Gastroesophageal sphincter (tissue), 4 donors: ENCODE results near the gene PLA2G3. TPM values are rescaled to one million over a fixed set of nuclear protein-coding genes. Genes with fewer than 3 reads are reported as not detected.

Experiments
- ATAC-seq: fragments of 150-250 bp; one replicate; pipeline ENCODE4 v1.9.1; 2016; ENCODE audit warnings: mild to moderate bottlenecking, moderate library complexity
- H3K27ac ChIP-seq, 4 donors: fragments of 200-600 bp; sonication (generic) in 3 of 4; 1 replicate in 3 of 4; 2 replicates in 1 of 4; pipeline ENCODE4 v1.5.1; 2016 to 2019
- H3K27me3 ChIP-seq: fragments of 200-600 bp; sonication (generic); one replicate; pipeline ENCODE4 v1.5.1; 2019
- H3K36me3 ChIP-seq, 2 donors: fragments of 200-600 bp; sonication (generic); one replicate each; pipeline ENCODE4 v1.5.1; 2019; ENCODE audit warnings: control low read depth in 1 of 2
- H3K4me1 ChIP-seq, 3 donors: fragments of 200-600 bp; sonication (generic); 1 replicate in 2 of 3; 2 replicates in 1 of 3; pipeline ENCODE4 v1.5.1; 2016 to 2019; ENCODE audit warnings: control low read depth in 2 of 3
- H3K4me3 ChIP-seq, 2 donors: fragments of 200-600 bp; sonication (generic); one replicate each; pipeline ENCODE4 v1.5.1; 2019; ENCODE audit warnings: mild to moderate bottlenecking in 1 of 2, moderate library complexity in 1 of 2
- H3K9me3 ChIP-seq, 3 donors: fragments of 200-600 bp; sonication (generic); one replicate each; pipeline ENCODE4 v1.5.1; 2017 to 2019; ENCODE audit warnings: control low read depth in 2 of 3
- CTCF ChIP-seq, 4 experiments: fragments of 200-600 bp in 2 of 4; fragments of 450-650 bp in 2 of 4; sonication (generic) in 1 of 4; IDR thresholded peaks; one replicate each; pipeline ENCODE4 v1.5.1; 2017 to 2019; ENCODE audit warnings: antibody characterized with exemption in 4 of 4, mild to moderate bottlenecking in 2 of 4, moderate library complexity in 2 of 4
- EP300 ChIP-seq: sonication (generic); formaldehyde crosslinking; IDR thresholded peaks from one replicate; pipeline ENCODE4 v1.6.1; 2017; ENCODE audit warnings: antibody characterized with exemption, mild to moderate bottlenecking
- POLR2A ChIP-seq, 2 donors: fragments of 450-650 bp; IDR thresholded peaks; one replicate each; pipeline ENCODE4 v1.6.1; 2017; ENCODE audit warnings: antibody characterized with exemption in 2 of 2, mild to moderate bottlenecking in 2 of 2, moderate library complexity in 1 of 2
- POLR2AphosphoS5 ChIP-seq: sonication (generic); formaldehyde crosslinking; IDR thresholded peaks from one replicate; pipeline ENCODE4 v1.6.1; 2017; ENCODE audit warnings: antibody characterized with exemption
- WGBS, 2 donors: methylation state at CpG; one replicate each; pipeline ENCODE4 v1.1.5; 2018; ENCODE audit warnings: low coverage in 1 of 2; 5-methylcytosine and 5-hydroxymethylcytosine counted together
- total RNA-seq, 4 donors: library from RNA; depleted of rRNA; stranded (reverse); fragments of >200 nt; gene quantifications; one replicate each; pipeline ENCODE4 v1.1.0, GENCODE V29; 2016

The PLA2G3 gene
- total RNA-seq, 4 donors from 2014 or later: 0.12 to 0.47 (median 0.22) TPM; not detected in 1

GRCh38 chr22:31150615-31151014 is 10.3 kb upstream of the PLA2G3 start:
- H3K27me3 ChIP-seq: no peaks in the 10 kb centered on the region
- TF ChIP-seq POLR2A (IDR thresholded peaks at IDR 0.05): no peak
- no peak for TF ChIP-seq EP300
- no peak for TF ChIP-seq POLR2AphosphoS5
- no peak for TF ChIP-seq CTCF (IDR thresholded peaks at IDR 0.05)
- H3K9me3 ChIP-seq: no peaks in the 10 kb centered on the region
- H3K27ac ChIP-seq: no peak overlapping the region
- WGBS, 2 donors: 64 to 93% methylated on average over 2 to 3 of the region's 3 CpGs
- no peak overlapping the region for H3K4me3 ChIP-seq
- ATAC-seq: no peak
- no peaks in the 10 kb centered on the region for H3K36me3 ChIP-seq
- H3K4me1 ChIP-seq: peaks cover 6 to 53% (median 15%) of the 10 kb centered on the region in 3 donors

GRCh38 chr22:31148953-31149627 is 8.8 kb upstream of the PLA2G3 start:
- H3K27me3 ChIP-seq: no peaks in the 10 kb centered on the region
- H3K9me3 ChIP-seq: no peaks in the 10 kb centered on the region
- peak overlapping the region; percentile 25 to 78 (median 76) for H3K27ac ChIP-seq
- H3K36me3 ChIP-seq: no peaks in the 10 kb centered on the region
- no peak overlapping the region for H3K4me3 ChIP-seq
- WGBS, 2 donors: 16 to 27% methylated on average over 4 to 5 of the region's 5 CpGs
- peak; percentile 93 for ATAC-seq
- TF ChIP-seq CTCF (IDR thresholded peaks at IDR 0.05) (peak; percentile 84 to 95 (median 92)), EP300 (no peak)
- peaks cover 0 to 39% (median 6%) of the 10 kb centered on the region in 3 donors for H3K4me1 ChIP-seq

- peaks cover 0 to 33% (median 6%) of the 10 kb centered on the region in 3 donors for H3K4me1 ChIP-seq
- WGBS, 2 donors: 42% methylated on average over 1 of the region's 1 CpG; no CpG with 5 or more reads in 1 of the 2 donors
- H3K4me3 ChIP-seq: no peak overlapping the region
- H3K9me3 ChIP-seq: no peaks in the 10 kb centered on the region
- no peaks in the 10 kb centered on the region for H3K36me3 ChIP-seq
- peak; percentile 64 for ATAC-seq
- peak overlapping the region; percentile 25 to 78 (median 76) for H3K27ac ChIP-seq
- no peaks in the 10 kb centered on the region for H3K27me3 ChIP-seq
- TF ChIP-seq CTCF (IDR thresholded peaks at IDR 0.05): no peak
- TF ChIP-seq POLR2AphosphoS5: no peak
- no peak for TF ChIP-seq EP300
- no peak for TF ChIP-seq POLR2A (IDR thresholded peaks at IDR 0.05)
Observed at GRCh38 chr22:31148488-31148887, 8.2 kb upstream of the PLA2G3 start.

- Histone ChIP-seq H3K36me3 (no peaks in the 10 kb centered on the region), H3K27ac (no peak overlapping the region), H3K4me3 (no peak overlapping the region), H3K9me3 (no peaks in the 10 kb centered on the region), H3K27me3 (peaks cover 12% of the 10 kb centered on the region), H3K4me1 (peaks cover 0 to 17% (median 6%) of the 10 kb centered on the region in 3 donors)
- TF ChIP-seq CTCF (IDR thresholded peaks at IDR 0.05): no peak
- TF ChIP-seq POLR2A (IDR thresholded peaks at IDR 0.05): no peak
- no peak for TF ChIP-seq POLR2AphosphoS5
- TF ChIP-seq EP300: no peak
- ATAC-seq: no peak
Observed at GRCh38 chr22:31144223-31144622, 3.9 kb upstream of the PLA2G3 start.

GRCh38 chr22:31143537-31143936 is 3.2 kb upstream of the PLA2G3 start:
- no peak overlapping the region for H3K27ac ChIP-seq
- peaks cover 18% of the 10 kb centered on the region for H3K27me3 ChIP-seq
- H3K9me3 ChIP-seq: no peaks in the 10 kb centered on the region
- TF ChIP-seq CTCF (IDR thresholded peaks at IDR 0.05): no peak
- no peak for TF ChIP-seq EP300
- TF ChIP-seq POLR2A (IDR thresholded peaks at IDR 0.05): no peak
- no peak for TF ChIP-seq POLR2AphosphoS5
- H3K36me3 ChIP-seq: no peaks in the 10 kb centered on the region
- ATAC-seq: no peak
- WGBS, 2 donors: 82% methylated on average over 1 of the region's 3 CpGs; no CpG with 5 or more reads in 1 of the 2 donors
- H3K4me1 ChIP-seq: peaks cover 0 to 10% (median 3%) of the 10 kb centered on the region in 3 donors
- H3K4me3 ChIP-seq: no peak overlapping the region
